Mesenchymal stem cell (in vitro differentiated cells and primary cell): ENCODE data around the gene SERPINA12.

Source experiments
- DNase-seq: peaks from one replicate; pipeline ENCODE4 v3.0.0-alpha.2; 2013
- H2AFZ ChIP-seq: one replicate; pipeline ENCODE4 v1.6.1; 2013; ENCODE audit warnings: low read depth, mild to moderate bottlenecking, control low read depth, inconsistent platforms, low read length, moderate library complexity
- H2AK5ac ChIP-seq: 2 replicates; pipeline ENCODE4 v1.6.1; 2013; ENCODE audit warnings: low read length, moderate library complexity, mild to moderate bottlenecking, inconsistent platforms; ENCODE audit not compliant: severe bottlenecking
- H2BK120ac ChIP-seq: one replicate; pipeline ENCODE4 v1.6.1; 2013; ENCODE audit warnings: low read depth, mild to moderate bottlenecking, inconsistent platforms, low read length, moderate library complexity
- H2BK12ac ChIP-seq, 2 experiments: one replicate each; pipeline ENCODE4 v1.6.1; 2013; ENCODE audit warnings: inconsistent platforms in 2 of 2, low read length in 2 of 2, mild to moderate bottlenecking in 2 of 2, moderate library complexity in 2 of 2, control low read depth in 1 of 2
- H2BK15ac ChIP-seq: one replicate; pipeline ENCODE4 v1.6.1; 2013; ENCODE audit warnings: mild to moderate bottlenecking, low read depth, inconsistent platforms; ENCODE audit not compliant: poor library complexity, severe bottlenecking
- H2BK5ac ChIP-seq: 2 replicates; pipeline ENCODE4 v1.6.1; 2013; ENCODE audit warnings: low read depth, mild to moderate bottlenecking, low read length, control low read depth, inconsistent platforms; ENCODE audit not compliant: poor library complexity, severe bottlenecking
- H3K14ac ChIP-seq, 2 experiments: one replicate each; pipeline ENCODE4 v1.6.1; 2013; ENCODE audit warnings: inconsistent platforms in 2 of 2, low read length in 2 of 2, control low read depth in 1 of 2, mild to moderate bottlenecking in 1 of 2, moderate library complexity in 1 of 2
- H3K18ac ChIP-seq, 2 experiments: one replicate each; pipeline ENCODE4 v1.6.1; 2013; ENCODE audit warnings: inconsistent platforms in 2 of 2, low read length in 2 of 2, control low read depth in 1 of 2, low read depth in 1 of 2, mild to moderate bottlenecking in 1 of 2
- H3K23ac ChIP-seq, 2 experiments: one replicate each; pipeline ENCODE4 v1.6.1; 2013; ENCODE audit warnings: inconsistent platforms in 2 of 2, low read length in 2 of 2, mild to moderate bottlenecking in 2 of 2, moderate library complexity in 2 of 2, control low read depth in 1 of 2
- H3K27ac ChIP-seq: 2 replicates; pipeline ENCODE4 v1.5.1; 2013; ENCODE audit warnings: mild to moderate bottlenecking, moderate library complexity, low read length, control low read depth, inconsistent platforms; ENCODE audit not compliant: poor library complexity, severe bottlenecking
- H3K27me3 ChIP-seq, 2 experiments: 2 replicates each; pipeline versions ENCODE4 v1.6.1 to v1.7.0; 2013; ENCODE audit warnings: low read length in 2 of 2, mild to moderate bottlenecking in 2 of 2, moderate library complexity in 2 of 2, control low read depth in 1 of 2, inconsistent platforms in 1 of 2; ENCODE audit not compliant: control insufficient read depth in 1 of 2, insufficient read depth in 1 of 2
- H3K36me3 ChIP-seq, 2 experiments: 2 replicates each; pipeline versions ENCODE4 v1.6.1 to v1.7.0; 2013; ENCODE audit warnings: low read length in 2 of 2, control low read depth in 1 of 2, inconsistent platforms in 1 of 2, low read depth in 1 of 2, mild to moderate bottlenecking in 1 of 2; ENCODE audit not compliant: insufficient read depth in 2 of 2, control insufficient read depth in 1 of 2
- H3K4ac ChIP-seq, 2 experiments: one replicate each; pipeline ENCODE4 v1.6.1; 2013; ENCODE audit warnings: inconsistent platforms in 2 of 2, low read length in 2 of 2, mild to moderate bottlenecking in 2 of 2, moderate library complexity in 2 of 2, control low read depth in 1 of 2, low read depth in 1 of 2
- H3K4me1 ChIP-seq: 2 replicates; pipeline ENCODE4 v1.6.1; 2013; ENCODE audit warnings: low read depth, low read length, control low read depth; ENCODE audit not compliant: control insufficient read depth, insufficient read depth
- H3K4me2 ChIP-seq: 2 replicates; pipeline ENCODE4 v1.6.1; 2013; ENCODE audit warnings: low read length, mild to moderate bottlenecking, inconsistent platforms; ENCODE audit not compliant: poor library complexity, severe bottlenecking
- H3K4me3 ChIP-seq, 2 experiments: 2 replicates each; pipeline versions ENCODE4 v1.5.1 to v1.7.0; 2013; ENCODE audit warnings: low read length in 2 of 2, mild to moderate bottlenecking in 2 of 2, control low read depth in 1 of 2, low read depth in 1 of 2; ENCODE audit not compliant: insufficient read depth in 1 of 2
- H3K79me1 ChIP-seq: replicated peaks from 2 replicates; pipeline ENCODE4 v1.6.1; 2013; ENCODE audit warnings: mild to moderate bottlenecking, control low read depth, low read length, inconsistent platforms; ENCODE audit not compliant: poor library complexity, severe bottlenecking
- H3K9ac ChIP-seq: 2 replicates; pipeline ENCODE4 v1.7.0; 2013; ENCODE audit warnings: mild to moderate bottlenecking, low read length, moderate library complexity
- H3K9me3 ChIP-seq: 2 replicates; pipeline ENCODE4 v1.7.0; 2013; ENCODE audit warnings: mild to moderate bottlenecking, low read length; ENCODE audit not compliant: control insufficient read depth
- H4K8ac ChIP-seq: one replicate; pipeline ENCODE4 v1.6.1; 2013; ENCODE audit warnings: inconsistent platforms, mild to moderate bottlenecking, low read length, moderate library complexity
- H4K91ac ChIP-seq: one replicate; pipeline ENCODE4 v1.6.1; 2013; ENCODE audit warnings: mild to moderate bottlenecking, low read length, inconsistent platforms
- WGBS: methylation state at CpG from one replicate; pipeline ENCODE4 v1.1.7; 2013; ENCODE audit warnings: mixed read lengths; 5-methylcytosine and 5-hydroxymethylcytosine counted together

The SERPINA12 gene

GRCh38 chr14:94455928-94456327 is 53.3 kb downstream of the SERPINA12 start:
- Histone ChIP-seq H2BK12ac (no peak overlapping the region), H3K79me1 (no peaks in the 10 kb centered on the region), H2AFZ (no peak overlapping the region), H4K8ac (no peak overlapping the region), H3K18ac (no peak overlapping the region), H3K4me2 (no peak overlapping the region), H3K4ac (no peak overlapping the region), H3K14ac (no peak overlapping the region), H2BK120ac (no peak overlapping the region), H3K9ac (no peak overlapping the region), H3K23ac (no peak overlapping the region), H3K27ac (no peak overlapping the region), H2BK5ac (no peak overlapping the region), H3K27me3 (peaks cover 0 to 25% of the 10 kb centered on the region in 2 experiments), H3K9me3 (peaks cover 11% of the 10 kb centered on the region), H3K36me3 (no peaks in the 10 kb centered on the region), H2BK15ac (no peak overlapping the region), H2AK5ac (no peak overlapping the region), H3K4me3 (no peak overlapping the region), H4K91ac (no peak overlapping the region), H3K4me1 (no peaks in the 10 kb centered on the region)
- DNase-seq: no peak
- no CpG with 5 or more reads among the region's 1 CpG for WGBS

DNA sequence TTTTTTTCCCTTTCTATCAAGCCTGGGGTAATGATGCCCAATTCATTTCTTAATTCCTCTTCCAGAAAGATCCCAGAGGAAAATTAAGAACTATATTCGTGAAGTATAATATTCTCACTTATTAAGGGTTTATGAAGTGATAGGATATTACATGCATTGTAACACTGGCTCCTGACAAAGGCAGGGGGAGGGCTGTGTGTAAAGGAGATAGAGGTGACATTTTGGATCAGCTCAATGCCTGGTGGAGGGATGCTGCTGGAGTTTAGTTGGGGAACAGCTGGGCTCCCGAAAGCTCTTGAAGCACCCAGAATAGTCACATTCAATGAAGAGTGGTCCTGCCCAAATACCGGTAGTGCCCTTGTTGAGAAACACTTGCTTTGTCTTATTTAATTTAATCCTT is 57.4 kb downstream of the SERPINA12 start:
- 93% methylated on average over 2 of the region's 3 CpGs for WGBS
- no peak overlapping the region for H3K4me2 ChIP-seq
- H2BK5ac ChIP-seq: no peak overlapping the region

DNA sequence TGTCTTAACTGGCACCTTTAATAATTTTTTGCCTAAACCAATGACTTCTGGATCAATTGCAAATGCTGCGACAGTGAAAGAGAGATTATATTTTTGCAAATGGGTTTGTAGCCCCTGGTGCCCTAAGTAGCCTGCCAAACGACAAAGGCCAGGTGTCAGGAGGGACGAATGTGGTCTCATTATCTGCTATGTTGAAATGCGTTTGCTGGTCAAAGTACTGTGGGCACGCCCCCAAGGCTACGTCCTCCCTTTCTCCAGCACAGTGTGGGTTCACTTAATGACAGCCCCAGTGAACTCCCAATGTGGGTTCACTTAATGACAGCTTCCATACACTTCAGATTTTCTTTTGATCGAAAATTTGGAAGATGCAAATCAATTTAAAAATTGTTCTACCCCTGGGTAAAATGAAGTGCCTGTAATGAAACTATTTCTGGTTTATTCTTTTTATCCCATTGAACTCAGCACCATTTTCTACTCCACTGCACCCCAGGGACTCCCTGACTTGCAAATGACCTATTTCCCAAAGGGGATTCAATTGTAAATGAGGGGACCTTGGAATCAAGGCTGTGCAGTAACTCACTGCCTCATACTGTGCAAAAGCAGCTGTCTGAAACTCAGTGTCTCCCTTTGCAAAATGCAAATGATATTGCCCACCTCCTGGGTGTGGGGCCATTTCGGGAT is 58.0 kb downstream of the SERPINA12 start:
- Histone ChIP-seq H3K27ac (no peak overlapping the region), H2AFZ (no peak overlapping the region), H3K4me2 (no peak overlapping the region), H3K4me3 (no peak overlapping the region), H2BK5ac (no peak overlapping the region), H3K79me1 (no peaks in the 10 kb centered on the region), H3K27me3 (peaks cover 0 to 63% of the 10 kb centered on the region in 2 experiments), H2BK15ac (no peak overlapping the region), H4K91ac (no peak overlapping the region), H3K18ac (no peak overlapping the region), H3K9ac (no peak overlapping the region), H4K8ac (no peak overlapping the region), H3K14ac (no peak overlapping the region), H3K36me3 (no peaks in the 10 kb centered on the region), H2AK5ac (no peak overlapping the region), H3K4ac (no peak overlapping the region), H3K9me3 (peaks cover 9% of the 10 kb centered on the region), H3K4me1 (no peaks in the 10 kb centered on the region), H2BK120ac (no peak overlapping the region), H3K23ac (no peak overlapping the region), H2BK12ac (no peak overlapping the region)
- DNase-seq: no peak
- WGBS: 37% methylated on average over 7 of the region's 8 CpGs

More for the DNA sequence above, 57.4 kb downstream of the SERPINA12 start:
- H4K8ac ChIP-seq: no peak overlapping the region
- H3K4ac ChIP-seq: no peak overlapping the region
- H3K27me3 ChIP-seq: peaks cover 0 to 58% of the 10 kb centered on the region in 2 experiments
- H2AFZ ChIP-seq: no peak overlapping the region
- no peak overlapping the region for H3K18ac ChIP-seq
- no peak overlapping the region for H3K4me3 ChIP-seq
- no peak overlapping the region for H2AK5ac ChIP-seq
- H3K36me3 ChIP-seq: no peaks in the 10 kb centered on the region
- H4K91ac ChIP-seq: no peak overlapping the region
- H2BK120ac ChIP-seq: no peak overlapping the region
- DNase-seq: no peak
- H3K4me1 ChIP-seq: no peaks in the 10 kb centered on the region
- no peak overlapping the region for H3K23ac ChIP-seq
- H3K9me3 ChIP-seq: peaks cover 11% of the 10 kb centered on the region
- no peak overlapping the region for H2BK15ac ChIP-seq
- H2BK12ac ChIP-seq: no peak overlapping the region
- H3K27ac ChIP-seq: no peak overlapping the region
- no peak overlapping the region for H3K14ac ChIP-seq
- no peaks in the 10 kb centered on the region for H3K79me1 ChIP-seq
- no peak overlapping the region for H3K9ac ChIP-seq

DNA sequence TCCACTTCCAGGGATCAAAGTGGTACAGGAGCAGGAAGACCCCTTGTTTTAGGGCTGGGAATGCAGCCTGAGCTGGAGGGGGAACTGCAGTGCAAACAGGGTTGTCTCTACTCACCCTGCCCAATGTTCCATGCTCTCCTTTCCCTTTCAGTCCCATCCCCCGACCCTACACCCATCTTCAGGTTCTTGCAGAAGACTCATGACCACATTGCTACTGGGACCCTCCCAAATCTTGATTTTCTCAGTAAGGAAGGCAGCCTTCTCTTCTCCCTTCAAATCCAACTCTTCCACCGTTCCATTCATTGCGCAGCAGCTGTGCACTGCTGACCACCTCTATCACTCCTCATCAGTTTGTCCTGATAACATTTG is 58.6 kb downstream of the SERPINA12 start:
- Histone ChIP-seq H3K36me3 (no peaks in the 10 kb centered on the region), H3K27me3 (peaks cover 0 to 67% of the 10 kb centered on the region in 2 experiments), H3K18ac (no peak overlapping the region), H4K8ac (no peak overlapping the region), H2AFZ (no peak overlapping the region), H3K23ac (no peak overlapping the region), H3K14ac (no peak overlapping the region), H3K4ac (no peak overlapping the region), H2BK5ac (no peak overlapping the region), H2AK5ac (no peak overlapping the region), H2BK12ac (no peak overlapping the region), H3K4me1 (no peaks in the 10 kb centered on the region), H3K4me2 (no peak overlapping the region), H3K27ac (no peak overlapping the region), H2BK120ac (no peak overlapping the region), H2BK15ac (no peak overlapping the region), H3K4me3 (no peak overlapping the region), H4K91ac (no peak overlapping the region), H3K9ac (no peak overlapping the region), H3K9me3 (peaks cover 5% of the 10 kb centered on the region), H3K79me1 (no peaks in the 10 kb centered on the region)
- DNase-seq: no peak
- 35% methylated on average over 3 of the region's 3 CpGs for WGBS
